ENCODE data around the gene LYL1.

LYL1 gene

DNA sequence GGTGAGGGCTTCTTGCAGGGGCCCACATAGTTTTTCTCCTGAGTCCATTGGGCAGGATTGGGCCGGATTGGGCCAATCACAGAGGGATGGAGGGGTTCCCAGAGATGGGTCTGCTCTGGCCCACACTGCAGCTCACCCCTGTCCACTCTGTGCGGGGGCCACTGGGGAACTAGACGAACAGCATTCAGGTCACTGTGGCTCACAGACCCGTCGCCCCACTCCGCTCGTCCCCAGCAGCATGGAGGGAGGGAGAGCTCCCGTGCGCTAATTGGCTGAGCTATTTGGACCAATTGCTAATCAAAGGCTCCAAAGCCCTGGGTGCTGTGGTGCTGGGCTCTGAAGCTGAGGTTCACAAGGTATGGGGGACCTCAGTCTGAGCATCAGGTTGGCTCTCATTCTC, 26.7 kb upstream of the LYL1 start:
- DNase-seq (ENCODE audit: low read depth) = no peak

- DNase-seq (ENCODE audit: low read depth) = no peak
Observed at GRCh38 chr19:13128583-13128982, 25.9 kb upstream of the LYL1 start.

GRCh38 chr19:13127811-13128575, 25.3 kb upstream of the LYL1 start:
- DNase-seq (ENCODE audit: low read depth) = no peak

GRCh38 chr19:13127051-13127450, 24.4 kb upstream of the LYL1 start:
- no peak for DNase-seq (ENCODE audit: low read depth)

DNA sequence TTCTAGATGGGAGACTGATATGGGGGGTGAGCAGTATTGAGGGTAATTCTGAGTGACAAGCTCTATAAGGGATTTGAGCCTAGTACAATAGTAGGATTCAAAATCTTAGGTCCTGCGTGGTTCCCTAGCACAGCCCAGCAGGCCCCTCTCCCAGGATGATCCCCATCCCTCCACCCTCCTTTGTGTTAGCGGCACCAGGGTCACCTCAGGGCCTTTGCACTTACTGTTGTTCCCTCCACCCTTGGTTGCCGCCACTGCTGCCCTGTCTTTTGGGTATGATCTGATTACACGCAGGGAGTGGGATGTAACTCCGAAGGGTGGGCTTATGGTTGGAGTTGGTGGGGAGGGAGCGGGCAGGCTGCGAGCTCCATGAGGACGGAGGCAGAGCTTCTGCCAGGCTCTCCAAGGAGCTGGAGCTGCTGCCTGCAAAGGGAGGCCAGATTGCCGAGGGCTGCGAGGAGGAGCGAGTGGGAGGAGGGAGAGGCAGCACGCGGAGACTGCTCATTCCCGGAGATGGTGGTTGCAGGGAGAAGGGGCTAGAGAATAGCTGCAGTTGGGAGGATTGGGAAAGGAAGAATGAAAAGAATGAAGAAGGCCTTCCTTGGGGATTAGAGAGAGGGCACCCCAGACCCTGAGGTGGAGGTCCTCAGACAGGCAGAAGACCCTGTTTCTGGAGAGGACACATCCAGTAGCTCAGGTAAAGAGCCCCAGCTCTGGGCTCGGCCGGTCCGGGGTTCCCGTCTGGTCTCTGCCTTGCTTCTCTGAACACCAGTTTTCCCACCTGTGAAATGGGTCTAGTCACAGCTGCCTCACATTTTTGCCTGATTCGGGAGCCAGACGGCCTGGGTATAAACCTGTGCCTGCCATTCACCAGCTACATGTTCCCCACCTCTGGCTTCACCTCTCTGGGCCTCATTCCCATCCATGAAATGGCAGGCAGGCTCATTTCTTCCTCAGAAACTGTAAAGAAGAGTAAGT, 20.6 kb upstream of the LYL1 start:
- no peak for DNase-seq (ENCODE audit: low read depth)

DNA sequence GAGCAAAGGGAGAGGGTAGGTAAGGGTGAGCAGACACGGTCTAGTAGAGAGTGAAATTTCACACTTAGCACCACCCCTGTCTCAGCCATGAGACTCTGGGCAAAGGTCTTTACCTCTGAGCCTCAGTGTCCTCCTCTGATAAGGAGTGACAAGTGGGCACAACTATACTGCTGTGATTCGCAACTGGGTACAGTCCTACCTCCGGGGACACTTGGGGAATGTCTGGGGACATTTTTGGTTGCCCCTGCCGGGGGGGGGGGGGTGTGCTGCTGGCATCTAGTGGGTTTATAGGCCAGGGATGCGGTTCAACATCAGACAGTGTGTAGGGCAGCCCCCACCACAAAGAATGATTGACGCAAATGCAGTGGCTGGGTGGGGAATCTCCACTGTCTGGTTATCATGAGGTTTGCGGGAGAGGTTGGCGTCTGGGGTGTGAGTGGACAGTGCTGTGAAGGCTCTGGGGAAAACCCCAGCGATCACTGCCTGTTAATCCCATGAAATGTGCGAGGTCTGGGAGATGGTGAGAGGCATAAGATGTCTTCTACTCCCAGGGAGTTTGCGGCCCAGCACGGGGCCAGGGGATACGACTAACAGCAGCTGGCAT, 19.7 kb upstream of the LYL1 start:
- no peak for DNase-seq (ENCODE audit: low read depth)

- DNase-seq (ENCODE audit: low read depth) = no peak
Observed at GRCh38 chr19:13121551-13122274, 19.1 kb upstream of the LYL1 start.

GRCh38 chr19:13120817-13121216, 18.2 kb upstream of the LYL1 start:
- no peak for DNase-seq (ENCODE audit: low read depth)

DNA sequence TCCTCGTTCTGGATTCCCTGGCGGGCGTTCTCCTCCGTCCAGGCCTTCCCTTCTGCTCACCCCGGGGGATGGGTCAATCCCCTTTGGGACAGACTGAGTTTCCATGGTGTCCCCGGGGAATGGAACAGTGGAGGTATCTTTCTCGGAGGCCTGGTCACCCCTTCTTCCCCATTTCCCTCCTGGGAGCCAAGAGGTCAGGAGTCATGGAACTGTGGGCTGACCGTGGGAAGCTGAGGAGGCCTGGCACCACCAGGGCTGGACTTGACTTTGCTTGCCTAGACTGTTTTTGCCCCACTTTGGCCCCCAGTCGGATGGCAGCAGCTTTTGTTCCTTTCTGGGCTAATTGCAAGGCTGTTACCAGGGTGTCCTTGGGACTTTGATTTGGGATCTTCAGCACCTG, 17.4 kb upstream of the LYL1 start:
- no peak for DNase-seq (ENCODE audit: low read depth)

DNA sequence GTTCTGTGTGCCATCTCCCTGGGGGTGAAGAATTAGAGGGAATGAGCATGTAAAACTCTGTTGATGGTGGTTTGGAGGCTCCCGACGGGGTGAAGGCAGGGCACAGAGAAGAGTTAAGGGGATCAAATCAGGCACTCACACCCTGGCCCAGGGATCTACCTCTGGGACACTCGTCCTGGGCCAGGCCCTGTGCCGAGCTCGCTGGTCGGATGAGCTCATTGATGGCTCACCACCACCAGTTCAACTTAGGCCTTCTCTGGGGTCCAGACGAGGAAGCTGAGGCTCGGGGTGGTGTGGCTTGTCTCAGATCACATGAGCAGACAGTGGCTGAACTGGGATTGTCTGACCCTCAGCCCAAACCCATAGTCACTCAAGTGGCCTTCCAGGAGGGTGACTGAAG, 17.0 kb upstream of the LYL1 start:
- no peak for DNase-seq (ENCODE audit: low read depth)

- DNase-seq (ENCODE audit: low read depth) = no peak
Observed at GRCh38 chr19:13118424-13119193, 16.0 kb upstream of the LYL1 start.

DNA sequence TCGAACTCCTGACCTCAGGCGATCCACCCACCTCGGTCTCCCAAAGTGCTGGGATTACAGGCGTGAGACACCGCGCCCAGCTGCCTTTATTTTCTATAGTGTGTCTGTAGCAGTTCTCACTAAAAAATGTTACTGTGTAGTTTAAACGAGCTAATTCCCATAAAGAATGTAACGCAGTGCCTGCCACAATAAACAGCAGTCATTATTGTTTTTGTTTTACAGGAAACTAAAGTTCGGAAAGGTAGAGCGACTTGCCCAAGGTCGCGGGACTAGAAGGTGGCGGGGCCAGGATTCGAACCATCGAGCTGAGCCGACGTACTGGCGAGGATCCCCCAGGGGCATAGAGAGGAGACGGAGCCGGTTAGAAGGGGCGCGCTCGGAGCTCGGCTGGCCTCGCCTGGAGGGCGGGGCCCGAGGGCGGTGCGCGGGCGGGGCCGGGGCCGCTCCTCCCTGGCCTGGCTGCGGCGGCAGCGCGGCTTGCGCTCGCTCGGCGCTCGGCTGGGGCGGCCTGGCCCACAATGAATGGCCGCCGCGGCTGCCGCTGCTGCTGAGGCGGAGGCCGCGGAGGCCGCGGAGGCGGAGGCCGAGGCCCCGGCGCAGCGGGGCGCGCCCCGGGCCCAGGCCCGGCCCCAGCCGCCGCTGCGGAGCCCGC, 15.2 kb upstream of the LYL1 start, which contains the start of gene NACC1:
Gene NACC1, plus strand, starts transcription at position 493 of the 652 bp plus-strand sequence. CDS start 16,944 bp downstream, outside the sequence.
- DNase-seq (ENCODE audit: low read depth) = peak; percentile 80

- no peak for DNase-seq (ENCODE audit: low read depth)
Observed at GRCh38 chr19:13117176-13117771, 14.6 kb upstream of the LYL1 start.

GRCh38 chr19:13116282-13117175, 13.9 kb upstream of the LYL1 start, which contains the start of gene TRMT1:
TSS of gene TRMT1 (minus strand) at chr19:13116740. CDS start at chr19:13116399, 341 bp downstream.
- peak; percentile 89 for DNase-seq (ENCODE audit: low read depth)

GRCh38 chr19:13115936-13116281, 13.3 kb upstream of the LYL1 start:
- no peak for DNase-seq (ENCODE audit: low read depth)

- DNase-seq (ENCODE audit: low read depth) = no peak
Observed at GRCh38 chr19:13112555-13112954, 9.9 kb upstream of the LYL1 start.

DNA sequence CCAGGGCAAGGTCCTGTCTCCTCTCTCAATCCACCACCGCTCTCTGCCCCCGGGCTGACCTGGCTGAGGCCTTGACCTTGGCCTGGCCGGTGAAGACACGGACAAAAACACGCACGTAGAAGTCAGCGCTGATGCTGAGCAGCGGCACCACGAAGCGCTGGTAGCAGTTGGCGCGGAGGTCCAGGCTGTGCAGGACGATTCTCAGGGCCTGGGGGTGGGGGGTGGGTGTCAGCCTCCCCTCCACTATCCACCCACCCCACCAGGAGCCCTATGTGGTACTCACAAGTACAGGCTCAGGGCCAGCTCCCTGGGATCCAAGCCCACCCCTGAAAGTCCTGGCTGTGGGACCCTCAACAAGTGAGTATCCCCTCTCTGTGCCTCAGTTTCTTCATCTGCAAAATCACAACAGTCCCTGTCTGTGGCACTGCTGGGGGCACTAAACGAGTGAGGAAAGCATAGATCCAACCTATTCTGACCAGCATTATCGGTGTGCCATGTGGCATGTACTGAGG, 7.5 kb upstream of the LYL1 start:
- no peak for DNase-seq (ENCODE audit: low read depth)

DNA sequence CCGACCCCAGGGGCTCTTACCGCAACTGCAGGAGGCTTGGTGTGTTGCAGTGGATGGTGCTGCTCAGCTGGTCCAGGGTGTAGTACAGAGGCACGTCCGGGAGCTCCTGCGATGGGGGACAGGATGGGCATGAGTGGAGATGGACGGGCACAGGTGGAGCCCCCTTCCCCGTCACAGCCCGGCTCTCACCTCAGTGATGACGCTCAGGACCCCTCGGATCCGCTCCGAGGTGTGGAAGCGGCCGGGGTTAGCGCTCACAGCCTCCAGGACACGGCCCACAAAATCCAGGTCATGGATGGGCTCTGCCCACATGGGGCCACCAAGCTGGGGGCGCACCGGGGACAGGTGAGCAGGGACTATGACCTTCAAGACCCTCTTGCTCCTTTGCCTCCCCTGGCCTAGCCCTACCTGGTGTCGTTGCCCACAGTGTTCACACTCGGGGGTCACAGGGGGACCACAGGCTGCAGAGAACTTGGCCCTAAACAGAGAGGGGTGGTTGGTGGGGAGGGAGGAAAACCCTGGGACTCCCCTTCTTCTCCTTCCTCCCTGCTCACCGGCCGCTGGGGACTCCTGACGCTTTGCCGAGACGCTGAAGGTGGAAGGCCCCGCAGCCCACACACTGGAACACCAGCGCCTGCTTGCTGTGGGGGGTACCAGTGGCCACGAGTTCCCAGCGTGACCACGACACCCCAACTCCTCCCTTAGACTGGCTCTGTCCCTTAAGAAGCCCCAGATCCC, 6.9 kb upstream of the LYL1 start:
- no peak for DNase-seq (ENCODE audit: low read depth)
